GM23338 (cell line): ENCODE results near the gene CLSTN1. TPM values are rescaled to one million over a fixed set of nuclear protein-coding genes. Genes with fewer than 3 reads are reported as not detected.

ENCODE experiments used
- ATAC-seq: fragments of 200-7000 bp; cut with Tn5 transposase; 3 replicates; pipeline ENCODE4 v1.9.1; 2020
- DNase-seq: peaks from one replicate; pipeline ENCODE4 v3.0.0-alpha.2; 2015; ENCODE audit warnings: low spot score
- H2AFZ ChIP-seq: fragments of 200-600 bp; sonication (generic); 2 replicates; pipeline ENCODE4 v1.8.0; 2016; ENCODE audit warnings: antibody characterized with exemption, mild to moderate bottlenecking, moderate library complexity
- H3F3A ChIP-seq: fragments of 200-600 bp; sonication (generic); replicated peaks from 2 replicates; pipeline ENCODE4 v1.8.0; 2017; ENCODE audit warnings: antibody characterized with exemption, mixed run types, low read depth
- H3K27ac ChIP-seq: fragments of 200-600 bp; sonication (generic); 2 replicates; pipeline ENCODE4 v1.6.1; 2016; ENCODE audit warnings: low read depth
- H3K27me3 ChIP-seq: fragments of 200-600 bp; sonication (generic); 2 replicates; pipeline ENCODE4 v1.8.0; 2016; ENCODE audit warnings: mild to moderate bottlenecking, mixed run types, moderate library complexity; ENCODE audit not compliant: insufficient read depth
- H3K36me3 ChIP-seq: fragments of 200-600 bp; sonication (generic); 2 replicates; pipeline ENCODE4 v1.8.0; 2016; ENCODE audit warnings: mild to moderate bottlenecking; ENCODE audit not compliant: insufficient read depth
- H3K4me1 ChIP-seq: fragments of 200-600 bp; sonication (generic); 2 replicates; pipeline ENCODE4 v1.8.0; 2016; ENCODE audit warnings: mild to moderate bottlenecking, moderate library complexity; ENCODE audit not compliant: insufficient read depth
- H3K4me2 ChIP-seq: fragments of 200-600 bp; sonication (generic); 2 replicates; pipeline ENCODE4 v1.7.1; 2017; ENCODE audit warnings: mixed run types
- H3K4me3 ChIP-seq: fragments of 200-600 bp; sonication (generic); 2 replicates; pipeline ENCODE4 v1.6.1; 2016; ENCODE audit warnings: mixed run types
- H3K79me2 ChIP-seq: fragments of 200-600 bp; sonication (generic); replicated peaks from 2 replicates; pipeline ENCODE4 v1.8.0; 2017; ENCODE audit warnings: mild to moderate bottlenecking; ENCODE audit not compliant: insufficient read depth
- H3K9me2 ChIP-seq: fragments of 200-600 bp; sonication (generic); 2 replicates; pipeline ENCODE4 v1.8.0; 2017; ENCODE audit not compliant: insufficient read depth
- H4K20me1 ChIP-seq: fragments of 200-600 bp; sonication (generic); replicated peaks from 2 replicates; pipeline ENCODE4 v1.8.0; 2017; ENCODE audit warnings: mild to moderate bottlenecking; ENCODE audit not compliant: insufficient read depth
- H3K27ac Mint-ChIP-seq: 2 replicates; pipeline ENCODE4 v1.8.0; 2020; ENCODE audit warnings: inconsistent platforms, mild to moderate bottlenecking, moderate library complexity, mixed read lengths
- H3K27me3 Mint-ChIP-seq: 3 replicates; pipeline ENCODE4 v1.8.0; 2022; ENCODE audit warnings: low read depth, mild to moderate bottlenecking, moderate library complexity, mixed read lengths, inconsistent platforms; ENCODE audit not compliant: insufficient read depth, poor library complexity
- H3K36me3 Mint-ChIP-seq: 3 replicates; pipeline ENCODE4 v1.8.0; 2021; ENCODE audit warnings: low read depth, mild to moderate bottlenecking, inconsistent platforms, moderate library complexity, mixed read lengths
- H3K4me1 Mint-ChIP-seq: 3 replicates; pipeline ENCODE4 v1.8.0; 2020; ENCODE audit warnings: mild to moderate bottlenecking, inconsistent platforms, mixed read lengths
- H3K4me3 Mint-ChIP-seq: 3 replicates; pipeline ENCODE4 v1.8.0; 2021; ENCODE audit warnings: moderate library complexity, mild to moderate bottlenecking, inconsistent platforms, mixed read lengths
- H3K9me3 Mint-ChIP-seq: 3 replicates; pipeline ENCODE4 v1.8.0; 2020; ENCODE audit warnings: moderate library complexity, mild to moderate bottlenecking, inconsistent platforms, mixed read lengths
- CREB1 ChIP-seq: fragments of 250-450 bp; sonication (Bioruptor Pico); IDR thresholded peaks from 2 replicates; pipeline ENCODE4 v1.5.0; 2020; ENCODE audit warnings: low read depth, mild to moderate bottlenecking, moderate library complexity
- EZH2 ChIP-seq: fragments of 200-600 bp; sonication (generic); IDR thresholded peaks from one replicate; pipeline ENCODE4 v1.8.0; 2017; ENCODE audit warnings: antibody characterized with exemption, mild to moderate bottlenecking, low read depth; ENCODE audit not compliant: unreplicated experiment
- EZH2phosphoT487 ChIP-seq: fragments of 200-600 bp; sonication (generic); IDR thresholded peaks from one replicate; pipeline ENCODE4 v1.8.1; 2018; ENCODE audit warnings: antibody characterized with exemption; ENCODE audit not compliant: unreplicated experiment
- JUNB ChIP-seq: IDR thresholded peaks from one replicate; pipeline ENCODE4 v1.6.1; 2016; ENCODE audit warnings: antibody characterized with exemption; ENCODE audit not compliant: unreplicated experiment
- NANOG ChIP-seq: IDR thresholded peaks from 2 replicates; pipeline ENCODE4 v1.6.1; 2016; ENCODE audit warnings: antibody characterized with exemption, borderline replicate concordance
- POLR2AphosphoS5 ChIP-seq: IDR thresholded peaks from 2 replicates; pipeline ENCODE4 v1.6.1; 2016; ENCODE audit warnings: antibody characterized with exemption, low read depth
- REST ChIP-seq: IDR thresholded peaks from one replicate; pipeline ENCODE4 v1.6.1; 2018; ENCODE audit warnings: antibody characterized with exemption; ENCODE audit not compliant: unreplicated experiment
- STAT1 ChIP-seq: IDR thresholded peaks from one replicate; pipeline ENCODE4 v1.6.1; 2016; ENCODE audit warnings: antibody characterized with exemption; ENCODE audit not compliant: unreplicated experiment
- ZNF114 ChIP-seq: fragments of 250-450 bp; sonication (Bioruptor Pico); IDR thresholded peaks from 2 replicates; pipeline ENCODE4 v1.5.0; 2020; ENCODE audit warnings: mild to moderate bottlenecking, moderate library complexity
- ZNF331 ChIP-seq: fragments of 250-450 bp; sonication (Bioruptor Pico); IDR thresholded peaks from 2 replicates; pipeline ENCODE4 v1.5.0; 2020; ENCODE audit warnings: low read depth, mild to moderate bottlenecking, moderate library complexity
- ZNF462 ChIP-seq: fragments of 250-450 bp; sonication (Bioruptor Pico); IDR thresholded peaks from 2 replicates; pipeline ENCODE4 v1.5.0; 2020; ENCODE audit warnings: mild to moderate bottlenecking, moderate library complexity
- polyA plus RNA-seq: library from polyadenylated mRNA; unstranded; fragments of >200 nt; fragmentation: Nextera tagmentation; extraction: Ambion mirVana; gene quantifications from 2 replicates; pipeline ENCODE4 v1.2.1, GENCODE V29; 2016
- total RNA-seq: library from RNA; depleted of rRNA; stranded (reverse); fragments of >200 nt; shearing (Covaris generic); gene quantifications from 2 replicates; pipeline ENCODE4 v1.2.3, GENCODE V29; 2014
- TF ChIP-seq, protein P1 (sequence below), 2 experiments: fragments of 200-600 bp in 1 of 2; sonication (generic) in 1 of 2; conservative IDR thresholded peaks; 2 replicates each; pipeline versions ENCODE4 v1.5.1 to v1.6.1; 2016 to 2017; ENCODE audit warnings: antibody characterized with exemption in 2 of 2, low read depth in 2 of 2, mild to moderate bottlenecking in 2 of 2, moderate library complexity in 1 of 2
- TF ChIP-seq, protein P2 (sequence below): IDR thresholded peaks from 2 replicates; pipeline ENCODE4 v1.6.1; 2016; ENCODE audit warnings: antibody characterized with exemption

CLSTN1 gene
- total and polyA plus RNA-seq, 2 experiments from 2014 or later, result 38.5 to 66.2 TPM

DNA sequence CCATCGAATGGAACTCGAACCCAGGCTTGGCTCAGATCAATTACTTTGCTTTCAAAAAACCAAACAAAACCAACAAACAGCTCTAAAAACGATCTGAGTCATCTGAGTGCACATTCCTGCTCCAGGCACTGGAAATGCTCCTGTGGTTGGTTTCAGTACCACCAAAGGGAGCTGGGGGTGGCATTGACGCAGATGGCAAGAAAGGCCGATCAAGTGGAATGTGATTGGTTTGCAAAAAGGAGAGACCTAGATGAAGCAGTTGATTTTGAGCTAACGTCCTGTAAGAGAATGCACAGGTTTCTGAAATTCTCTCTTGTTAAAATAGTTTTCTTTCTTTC, 132.7 kb downstream of the CLSTN1 start:
- Histone ChIP-seq H3K4me1 (peaks cover 34% of the 10 kb centered on the region), H3K36me3 (no peaks in the 10 kb centered on the region; the same call in 1 of the 2 replicates), H3K27ac (no peak overlapping the region), H3K79me2 (no peaks in the 10 kb centered on the region), H3F3A (peaks cover 28% of the 10 kb centered on the region; the same call in 1 of the 2 replicates), H3K4me3 (peak overlapping the region; percentile 86), H4K20me1 (no peaks in the 10 kb centered on the region; the same call in 1 of the 2 replicates), H3K4me2 (peak overlapping the region; percentile 100), H3K27me3 (peaks cover 30% of the 10 kb centered on the region), H3K9me2 (no peaks in the 10 kb centered on the region), H2AFZ (no peak overlapping the region)
- H3K27ac Mint-ChIP-seq, result no peak overlapping the region
- DNase-seq (no peak), ATAC-seq (no peak)
- H3K27me3 Mint-ChIP-seq, result peaks cover 27% of the 10 kb centered on the region
- H3K4me1 Mint-ChIP-seq, result peaks cover 27% of the 10 kb centered on the region
- peak overlapping the region; percentile 83; the same call in 2 of the 3 replicates for H3K4me3 Mint-ChIP-seq
- H3K36me3 Mint-ChIP-seq, result no peaks in the 10 kb centered on the region; the same call in 2 of the 3 replicates
- TF ChIP-seq, protein P1, sequence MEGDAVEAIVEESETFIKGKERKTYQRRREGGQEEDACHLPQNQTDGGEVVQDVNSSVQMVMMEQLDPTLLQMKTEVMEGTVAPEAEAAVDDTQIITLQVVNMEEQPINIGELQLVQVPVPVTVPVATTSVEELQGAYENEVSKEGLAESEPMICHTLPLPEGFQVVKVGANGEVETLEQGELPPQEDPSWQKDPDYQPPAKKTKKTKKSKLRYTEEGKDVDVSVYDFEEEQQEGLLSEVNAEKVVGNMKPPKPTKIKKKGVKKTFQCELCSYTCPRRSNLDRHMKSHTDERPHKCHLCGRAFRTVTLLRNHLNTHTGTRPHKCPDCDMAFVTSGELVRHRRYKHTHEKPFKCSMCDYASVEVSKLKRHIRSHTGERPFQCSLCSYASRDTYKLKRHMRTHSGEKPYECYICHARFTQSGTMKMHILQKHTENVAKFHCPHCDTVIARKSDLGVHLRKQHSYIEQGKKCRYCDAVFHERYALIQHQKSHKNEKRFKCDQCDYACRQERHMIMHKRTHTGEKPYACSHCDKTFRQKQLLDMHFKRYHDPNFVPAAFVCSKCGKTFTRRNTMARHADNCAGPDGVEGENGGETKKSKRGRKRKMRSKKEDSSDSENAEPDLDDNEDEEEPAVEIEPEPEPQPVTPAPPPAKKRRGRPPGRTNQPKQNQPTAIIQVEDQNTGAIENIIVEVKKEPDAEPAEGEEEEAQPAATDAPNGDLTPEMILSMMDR (conservative IDR thresholded peaks at IDR 0.05; ENCODE audit: low read depth in 2 of 2), result no peak
- TF ChIP-seq, protein P2, sequence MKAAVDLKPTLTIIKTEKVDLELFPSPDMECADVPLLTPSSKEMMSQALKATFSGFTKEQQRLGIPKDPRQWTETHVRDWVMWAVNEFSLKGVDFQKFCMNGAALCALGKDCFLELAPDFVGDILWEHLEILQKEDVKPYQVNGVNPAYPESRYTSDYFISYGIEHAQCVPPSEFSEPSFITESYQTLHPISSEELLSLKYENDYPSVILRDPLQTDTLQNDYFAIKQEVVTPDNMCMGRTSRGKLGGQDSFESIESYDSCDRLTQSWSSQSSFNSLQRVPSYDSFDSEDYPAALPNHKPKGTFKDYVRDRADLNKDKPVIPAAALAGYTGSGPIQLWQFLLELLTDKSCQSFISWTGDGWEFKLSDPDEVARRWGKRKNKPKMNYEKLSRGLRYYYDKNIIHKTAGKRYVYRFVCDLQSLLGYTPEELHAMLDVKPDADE, result no peak
- no peak for TF ChIP-seq NANOG
- TF ChIP-seq STAT1, result no peak
- TF ChIP-seq ZNF331 (CRISPR knock-in tag), result no peak
- no peak for TF ChIP-seq POLR2AphosphoS5
- TF ChIP-seq ZNF462 (CRISPR knock-in tag), result no peak
- no peak for TF ChIP-seq EZH2
- no peak for TF ChIP-seq ZNF114 (CRISPR knock-in tag)
- TF ChIP-seq EZH2phosphoT487, result no peak
- TF ChIP-seq CREB1 (CRISPR knock-in tag), result no peak
- no peak for TF ChIP-seq JUNB
- no peak for TF ChIP-seq REST
- H3K9me3 Mint-ChIP-seq, result no peaks in the 10 kb centered on the region; the same call in 2 of the 3 replicates
